ENCODE results near the gene AGBL2. TPM values are rescaled to one million over a fixed set of nuclear protein-coding genes. Genes with fewer than 3 reads are reported as not detected.
"Not testable (repeated sequence)": the region's sequence is repeated elsewhere in the genome, so short reads cannot be mapped to it uniquely, and the experiment has no call there.

Gene AGBL2
- total and polyA plus RNA-seq, 2 donors from 2014 or later = 2.1 to 5.6 TPM

- Histone ChIP-seq H3K27ac (ENCODE audit: low read depth in 2 of 2, low read length in 2 of 2) (no peak overlapping the region), H3K4me3 (ENCODE audit: low read length in 3 of 3) (no peak overlapping the region), H3K9ac (ENCODE audit: low read length in 3 of 3) (no peak overlapping the region), H3K4me1 (ENCODE audit: control insufficient read depth in 2 of 3, insufficient read depth in 2 of 3, low read depth in 1 of 3, low read length in 3 of 3) (no peaks in the 10 kb centered on the region), H3K27me3 (ENCODE audit: control insufficient read depth, insufficient read depth, low read length) (no peaks in the 10 kb centered on the region), H3K36me3 (ENCODE audit: control insufficient read depth in 2 of 3, insufficient read depth in 3 of 3, low read length in 3 of 3) (no peaks in the 10 kb centered on the region), H3K9me3 (ENCODE audit: control insufficient read depth in 2 of 3, insufficient read depth in 1 of 3, low read length in 3 of 3) (no peaks in the 10 kb centered on the region)
- TF ChIP-seq CTCF (IDR thresholded peaks at IDR 0.05; ENCODE audit: borderline replicate concordance, extremely low read depth, insufficient read depth) = no peak
- FAIRE-seq (no peak), DNase-seq (no peak)
- intact Hi-C loops (cut with DNase I) = no loop called here
These were observed 25.7 kb downstream of the AGBL2 start for GRCh38 chr11:47689480-47689879.

GRCh38 chr11:47688991-47689390 lies 26.2 kb downstream of the AGBL2 start:
- intact Hi-C loops (cut with DNase I) = no loop called here
- DNase-seq (no peak), FAIRE-seq (no peak)

GRCh38 chr11:47688111-47688510 lies 27.1 kb downstream of the AGBL2 start:
- no peak for FAIRE-seq
- intact Hi-C loops (cut with DNase I) = no loop called here

More at GRCh38 chr11:47688991-47689390, 26.2 kb downstream of the AGBL2 start:
- Histone ChIP-seq H3K9ac (ENCODE audit: low read length in 3 of 3) (no peak overlapping the region), H3K27ac (ENCODE audit: low read depth in 2 of 2, low read length in 2 of 2) (no peak overlapping the region), H3K9me3 (ENCODE audit: control insufficient read depth in 2 of 3, insufficient read depth in 1 of 3, low read length in 3 of 3) (no peaks in the 10 kb centered on the region), H3K36me3 (ENCODE audit: control insufficient read depth in 2 of 3, insufficient read depth in 3 of 3, low read length in 3 of 3) (no peaks in the 10 kb centered on the region), H3K4me3 (ENCODE audit: low read length in 3 of 3) (no peak overlapping the region), H3K4me1 (ENCODE audit: control insufficient read depth in 2 of 3, insufficient read depth in 2 of 3, low read depth in 1 of 3, low read length in 3 of 3) (no peaks in the 10 kb centered on the region), H3K27me3 (ENCODE audit: control insufficient read depth, insufficient read depth, low read length) (no peaks in the 10 kb centered on the region)
- TF ChIP-seq CTCF (IDR thresholded peaks at IDR 0.05; ENCODE audit: borderline replicate concordance, extremely low read depth, insufficient read depth) = no peak

GRCh38 chr11:47686704-47687103 lies 28.5 kb downstream of the AGBL2 start:
- H3K36me3 ChIP-seq (ENCODE audit: control insufficient read depth in 2 of 3, insufficient read depth in 3 of 3, low read length in 3 of 3); H3K4me3 ChIP-seq (ENCODE audit: low read length in 3 of 3); H3K9me3 ChIP-seq (ENCODE audit: control insufficient read depth in 2 of 3, insufficient read depth in 1 of 3, low read length in 3 of 3); intact Hi-C loops (cut with DNase I); H3K9ac ChIP-seq (ENCODE audit: low read length in 3 of 3); H3K4me1 ChIP-seq (ENCODE audit: control insufficient read depth in 2 of 3, insufficient read depth in 2 of 3, low read depth in 1 of 3, low read length in 3 of 3); H3K27ac ChIP-seq (ENCODE audit: low read depth in 2 of 2, low read length in 2 of 2); H3K27me3 ChIP-seq (ENCODE audit: control insufficient read depth, insufficient read depth, low read length); DNase-seq; FAIRE-seq: not testable (repeated sequence)

More at GRCh38 chr11:47688111-47688510, 27.1 kb downstream of the AGBL2 start:
- H3K9ac ChIP-seq (ENCODE audit: low read length in 3 of 3) = no peak overlapping the region
- no peaks in the 10 kb centered on the region for H3K27me3 ChIP-seq (ENCODE audit: control insufficient read depth, insufficient read depth, low read length)
- TF ChIP-seq CTCF (IDR thresholded peaks at IDR 0.05; ENCODE audit: borderline replicate concordance, extremely low read depth, insufficient read depth) = no peak
- no peak overlapping the region for H3K27ac ChIP-seq (ENCODE audit: low read depth in 2 of 2, low read length in 2 of 2)
- no peaks in the 10 kb centered on the region for H3K36me3 ChIP-seq (ENCODE audit: control insufficient read depth in 2 of 3, insufficient read depth in 3 of 3, low read length in 3 of 3)
- no peaks in the 10 kb centered on the region for H3K9me3 ChIP-seq (ENCODE audit: control insufficient read depth in 2 of 3, insufficient read depth in 1 of 3, low read length in 3 of 3)
- no peaks in the 10 kb centered on the region for H3K4me1 ChIP-seq (ENCODE audit: control insufficient read depth in 2 of 3, insufficient read depth in 2 of 3, low read depth in 1 of 3, low read length in 3 of 3)
- no peak for DNase-seq
- no peak overlapping the region for H3K4me3 ChIP-seq (ENCODE audit: low read length in 3 of 3)
